LNCaP clone FGC (cell line): ENCODE data around the gene MANSC1.

Experiments used
- DNase-seq: peaks from one replicate; pipeline ENCODE4 v3.0.0-alpha.2; 2011; ENCODE audit warnings: low read depth
- H3K4me3 ChIP-seq: 2 replicates; pipeline ENCODE4 v1.5.1; 2011; ENCODE audit warnings: mild to moderate bottlenecking, low read depth, low read length, control low read depth
- TF ChIP-seq, protein P1 (sequence below): IDR thresholded peaks from 2 replicates; pipeline ENCODE4 v1.5.1; 2012; ENCODE audit warnings: mild to moderate bottlenecking; ENCODE audit not compliant: control insufficient read depth, insufficient read depth; ENCODE audit errors: extremely low read depth

MANSC1 gene

DNA sequence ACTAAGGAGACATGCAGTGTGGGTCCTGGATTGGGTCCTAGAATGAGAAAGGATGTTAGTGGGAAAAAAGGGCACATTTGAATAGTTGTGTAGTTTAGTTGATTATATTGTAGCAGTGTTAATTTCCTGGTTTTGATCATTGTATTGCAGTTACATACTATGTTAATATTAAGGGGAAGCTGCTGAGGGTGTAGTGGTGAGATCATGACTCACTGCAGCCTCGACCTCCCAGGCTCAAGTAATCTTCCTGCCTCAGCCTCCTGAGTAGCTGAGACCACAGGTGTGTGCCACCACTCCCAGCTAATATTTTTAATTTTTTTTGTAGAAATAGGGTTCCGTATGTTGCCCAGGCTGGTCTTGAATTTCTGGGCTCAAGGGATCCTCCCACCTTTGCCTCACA lies 28.6 kb upstream of the MANSC1 start:
- no peak for DNase-seq
- no peak overlapping the region for H3K4me3 ChIP-seq
- TF ChIP-seq, protein P1, sequence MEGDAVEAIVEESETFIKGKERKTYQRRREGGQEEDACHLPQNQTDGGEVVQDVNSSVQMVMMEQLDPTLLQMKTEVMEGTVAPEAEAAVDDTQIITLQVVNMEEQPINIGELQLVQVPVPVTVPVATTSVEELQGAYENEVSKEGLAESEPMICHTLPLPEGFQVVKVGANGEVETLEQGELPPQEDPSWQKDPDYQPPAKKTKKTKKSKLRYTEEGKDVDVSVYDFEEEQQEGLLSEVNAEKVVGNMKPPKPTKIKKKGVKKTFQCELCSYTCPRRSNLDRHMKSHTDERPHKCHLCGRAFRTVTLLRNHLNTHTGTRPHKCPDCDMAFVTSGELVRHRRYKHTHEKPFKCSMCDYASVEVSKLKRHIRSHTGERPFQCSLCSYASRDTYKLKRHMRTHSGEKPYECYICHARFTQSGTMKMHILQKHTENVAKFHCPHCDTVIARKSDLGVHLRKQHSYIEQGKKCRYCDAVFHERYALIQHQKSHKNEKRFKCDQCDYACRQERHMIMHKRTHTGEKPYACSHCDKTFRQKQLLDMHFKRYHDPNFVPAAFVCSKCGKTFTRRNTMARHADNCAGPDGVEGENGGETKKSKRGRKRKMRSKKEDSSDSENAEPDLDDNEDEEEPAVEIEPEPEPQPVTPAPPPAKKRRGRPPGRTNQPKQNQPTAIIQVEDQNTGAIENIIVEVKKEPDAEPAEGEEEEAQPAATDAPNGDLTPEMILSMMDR, result no peak

DNA sequence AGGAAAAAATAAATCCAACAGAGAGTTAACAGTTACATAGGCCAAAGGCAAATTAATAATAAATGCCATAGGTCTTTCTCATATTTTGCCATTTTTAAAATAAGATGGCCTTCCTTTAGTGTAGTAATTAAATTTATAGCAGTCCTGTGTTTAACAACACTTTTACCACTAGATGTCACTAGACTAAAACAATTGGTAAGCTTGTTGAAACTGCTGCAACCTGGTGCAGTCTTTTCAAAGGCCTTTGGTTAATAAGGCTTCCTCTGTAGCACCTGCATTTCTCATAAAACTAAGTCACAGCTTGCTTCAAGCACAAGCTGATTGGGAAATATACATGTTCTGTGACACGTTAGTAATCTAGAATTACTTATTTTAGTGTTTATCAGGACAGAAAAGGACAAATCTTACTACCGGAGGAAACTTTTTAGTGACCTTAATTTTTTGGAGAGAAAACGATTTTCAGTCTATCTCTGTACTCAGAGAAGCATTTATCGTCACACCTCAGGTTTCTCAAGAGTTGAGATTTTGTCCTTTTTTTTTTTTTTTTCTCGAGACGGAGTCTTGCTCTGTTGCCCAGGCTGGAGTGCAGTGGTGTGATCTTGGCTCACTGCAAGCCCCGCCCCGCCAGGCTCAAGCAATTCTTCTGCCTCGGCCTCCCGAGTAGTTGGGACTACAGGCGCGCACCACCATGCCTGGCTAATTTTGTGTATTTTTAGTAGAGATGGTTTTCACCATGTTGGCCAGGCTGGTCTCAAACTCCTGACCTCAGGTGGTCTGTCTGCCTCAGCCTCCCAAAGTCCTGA lies 26.8 kb upstream of the MANSC1 start:
- TF ChIP-seq, protein P1, result peak; percentile 70
- H3K4me3 ChIP-seq, result no peak overlapping the region
- DNase-seq, result peak; percentile 86

DNA sequence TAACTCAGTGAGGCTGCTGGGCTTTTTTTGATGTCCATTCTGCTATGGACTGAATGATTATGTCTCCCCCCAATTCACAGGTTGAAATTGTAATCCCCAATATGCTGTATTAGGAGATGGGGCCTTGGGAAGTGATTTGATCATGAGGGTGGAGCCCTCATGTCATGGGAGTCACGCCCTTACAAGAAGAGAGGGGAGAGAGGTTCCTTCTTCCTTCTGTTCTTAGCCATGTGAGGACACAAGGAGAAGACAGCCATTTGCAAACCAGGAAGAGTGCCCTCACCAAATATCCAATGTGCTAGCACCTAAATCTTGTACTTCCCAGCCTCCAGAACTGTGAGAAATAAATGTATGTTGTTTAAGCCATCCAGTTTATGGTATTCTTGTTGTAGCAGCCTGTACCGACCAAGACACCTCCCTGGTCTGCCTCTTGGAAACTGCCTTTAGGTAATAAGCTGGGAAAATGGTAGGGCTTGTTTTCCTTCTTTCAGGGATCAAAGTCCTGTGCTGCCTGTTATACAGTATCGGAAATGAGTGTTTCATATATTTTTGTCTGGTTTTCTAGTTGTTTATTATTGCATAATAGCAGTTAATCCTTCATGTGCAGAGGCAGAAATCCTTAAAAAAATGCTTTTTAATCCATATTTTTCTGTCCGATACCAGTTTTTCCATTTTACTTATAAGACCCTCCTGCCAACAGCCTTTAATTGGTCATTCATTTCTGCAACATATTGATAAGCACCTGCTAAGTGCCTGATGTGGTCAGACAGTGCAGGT lies 23.1 kb upstream of the MANSC1 start:
- H3K4me3 ChIP-seq, result no peak overlapping the region
- TF ChIP-seq, protein P1, result no peak
- no peak for DNase-seq

DNA sequence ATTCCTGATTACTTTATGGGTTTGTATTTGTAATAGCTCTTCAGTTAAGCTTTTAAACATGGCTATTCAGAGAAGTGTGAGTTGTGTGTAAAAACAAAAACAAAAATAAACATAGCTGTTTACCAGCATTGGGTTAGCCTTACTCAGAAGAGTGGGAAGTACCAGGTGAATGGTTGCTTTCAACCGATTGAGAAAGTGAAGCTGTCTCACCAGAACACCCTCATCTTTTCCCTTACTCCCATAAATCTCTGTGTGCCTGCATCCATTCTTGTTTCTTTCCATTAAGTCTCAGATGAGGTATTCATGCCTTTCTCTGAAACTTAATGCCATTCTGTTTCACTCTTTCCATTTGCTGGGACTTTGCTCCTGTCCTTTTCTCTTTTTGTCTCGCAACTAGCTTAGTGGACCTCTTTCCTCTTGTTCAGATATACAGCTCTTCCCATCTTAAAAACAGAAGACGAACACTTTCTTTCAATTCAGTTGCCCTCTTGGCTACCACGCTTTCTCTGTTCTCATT lies 17.5 kb upstream of the MANSC1 start:
- TF ChIP-seq, protein P1, result no peak
- DNase-seq, result no peak
- H3K4me3 ChIP-seq, result no peak overlapping the region

DNA sequence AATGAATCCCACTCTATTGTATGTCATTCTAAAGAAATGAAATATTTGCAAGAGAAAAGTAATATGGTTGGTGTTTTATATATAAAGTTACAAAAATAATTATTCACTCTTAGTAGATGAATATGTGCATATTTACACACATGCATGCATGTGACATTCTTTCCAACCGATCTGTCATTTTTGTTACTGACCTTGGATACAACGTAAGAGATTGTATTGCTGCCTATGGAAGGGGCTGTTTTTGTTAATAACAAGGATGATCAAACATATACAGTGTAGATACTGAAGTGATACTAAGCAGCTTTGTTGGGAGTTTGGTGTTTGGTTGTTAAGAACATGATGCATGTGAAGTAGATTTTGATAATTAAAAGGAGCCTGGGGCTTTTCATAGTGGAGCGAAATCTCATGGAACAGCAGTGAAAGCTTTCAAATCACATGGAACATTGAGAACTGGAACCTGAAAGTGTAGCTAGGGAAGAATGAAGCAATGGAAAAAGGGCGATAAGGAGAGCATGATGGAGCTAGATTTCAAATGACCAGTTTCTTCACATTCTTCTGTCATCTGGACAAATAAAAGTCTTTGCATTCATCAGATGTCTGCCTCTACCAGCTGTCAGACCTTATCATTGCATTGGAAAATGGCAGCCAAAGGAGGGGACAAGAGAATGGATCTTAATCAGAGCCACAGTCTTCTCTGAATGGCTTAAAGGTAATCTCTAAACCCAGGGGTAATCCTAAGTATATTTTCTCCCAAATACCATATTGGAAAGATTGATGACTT lies 16.8 kb upstream of the MANSC1 start:
- TF ChIP-seq, protein P1, result no peak
- no peak overlapping the region for H3K4me3 ChIP-seq
- no peak for DNase-seq

DNA sequence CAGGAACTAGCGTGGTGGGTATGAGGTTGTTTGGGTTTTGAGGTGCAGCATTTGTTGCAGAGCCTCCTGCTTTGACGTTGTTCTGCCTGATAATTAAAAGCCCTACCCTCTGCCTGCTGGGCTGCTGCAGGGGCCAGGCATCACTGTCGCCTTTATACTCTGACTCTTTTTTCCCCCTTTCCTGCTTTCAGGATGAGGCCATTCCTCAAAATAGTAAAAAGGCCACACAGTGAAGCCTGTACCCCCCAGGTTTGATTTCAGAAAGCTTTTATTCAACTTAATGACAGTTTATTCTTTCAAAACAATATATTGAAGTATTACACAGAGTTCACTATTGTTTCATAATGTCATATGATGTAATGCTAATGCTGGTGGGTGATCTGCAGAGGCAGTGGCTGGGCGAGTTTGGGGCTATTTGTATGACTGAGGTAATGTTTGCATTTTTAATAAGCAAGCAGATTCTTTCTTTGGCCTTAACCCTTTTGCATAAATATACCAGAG lies 15.9 kb upstream of the MANSC1 start:
- no peak for DNase-seq
- no peak overlapping the region for H3K4me3 ChIP-seq
- TF ChIP-seq, protein P1, result no peak
